Trophoblast cell (in vitro differentiated cells and primary cell): Measurements from ENCODE around the gene MALRD1.

Experiments used
- DNase-seq, 2 donors: peaks; one replicate each; pipeline ENCODE4 v3.0.0-alpha.2; 2016
- H2AFZ ChIP-seq: 2 replicates; pipeline ENCODE4 v1.6.1; 2013; ENCODE audit warnings: low read length, moderate library complexity, mild to moderate bottlenecking; ENCODE audit not compliant: insufficient read depth, poor library complexity
- H2AK5ac ChIP-seq: 2 replicates; pipeline ENCODE4 v1.6.1; 2013; ENCODE audit warnings: mild to moderate bottlenecking, low read length
- H2BK120ac ChIP-seq: 2 replicates; pipeline ENCODE4 v1.6.1; 2013; ENCODE audit warnings: low read length, mild to moderate bottlenecking, moderate library complexity; ENCODE audit not compliant: insufficient read depth, poor library complexity
- H2BK12ac ChIP-seq: 2 replicates; pipeline ENCODE4 v1.6.1; 2013; ENCODE audit warnings: mild to moderate bottlenecking, low read length, moderate library complexity
- H2BK5ac ChIP-seq: 2 replicates; pipeline ENCODE4 v1.6.1; 2013; ENCODE audit warnings: low read length, low read depth, moderate library complexity, mild to moderate bottlenecking; ENCODE audit not compliant: poor library complexity
- H3K14ac ChIP-seq: 2 replicates; pipeline ENCODE4 v1.6.1; 2013; ENCODE audit warnings: mild to moderate bottlenecking, low read length
- H3K18ac ChIP-seq: 2 replicates; pipeline ENCODE4 v1.6.1; 2013; ENCODE audit warnings: mild to moderate bottlenecking, low read length
- H3K23ac ChIP-seq: 2 replicates; pipeline ENCODE4 v1.6.1; 2013; ENCODE audit warnings: low read length
- H3K27ac ChIP-seq: 2 replicates; pipeline ENCODE4 v1.5.1; 2013; ENCODE audit warnings: low read depth, mild to moderate bottlenecking, inconsistent platforms, low read length, moderate library complexity
- H3K27me3 ChIP-seq: 2 replicates; pipeline ENCODE4 v1.6.1; 2013; ENCODE audit warnings: inconsistent platforms, mild to moderate bottlenecking, low read length, moderate library complexity; ENCODE audit not compliant: insufficient read depth
- H3K36me3 ChIP-seq, 2 experiments: 1 replicate in 1 of 2; 2 replicates in 1 of 2; pipeline ENCODE4 v1.6.1; 2013; ENCODE audit warnings: low read length in 2 of 2, mild to moderate bottlenecking in 2 of 2, moderate library complexity in 1 of 2; ENCODE audit not compliant: insufficient read depth in 2 of 2, control insufficient read depth in 1 of 2
- H3K4ac ChIP-seq: 2 replicates; pipeline ENCODE4 v1.6.1; 2013; ENCODE audit warnings: low read depth, mild to moderate bottlenecking, low read length, moderate library complexity
- H3K4me1 ChIP-seq, 2 experiments: 1 replicate in 1 of 2; 2 replicates in 1 of 2; pipeline ENCODE4 v1.6.1; 2013; ENCODE audit warnings: low read length in 2 of 2, mild to moderate bottlenecking in 2 of 2, moderate library complexity in 1 of 2; ENCODE audit not compliant: insufficient read depth in 2 of 2, control insufficient read depth in 1 of 2
- H3K4me2 ChIP-seq: 2 replicates; pipeline ENCODE4 v1.6.1; 2013; ENCODE audit warnings: inconsistent platforms, mild to moderate bottlenecking, low read length, moderate library complexity
- H3K4me3 ChIP-seq: 2 replicates; pipeline ENCODE4 v1.5.1; 2013; ENCODE audit warnings: mild to moderate bottlenecking, low read depth, low read length, inconsistent platforms
- H3K79me1 ChIP-seq: one replicate; pipeline ENCODE4 v1.6.1; 2013; ENCODE audit warnings: low read length
- H3K79me2 ChIP-seq: 2 replicates; pipeline ENCODE4 v1.6.1; 2013; ENCODE audit warnings: low read length, mild to moderate bottlenecking; ENCODE audit not compliant: control insufficient read depth, insufficient read depth, poor library complexity
- H3K9ac ChIP-seq: 2 replicates; pipeline ENCODE4 v1.6.1; 2013; ENCODE audit warnings: mild to moderate bottlenecking, low read length
- H3K9me3 ChIP-seq: 2 replicates; pipeline ENCODE4 v1.6.1; 2013; ENCODE audit warnings: low read depth, mild to moderate bottlenecking, control low read depth, inconsistent platforms, low read length; ENCODE audit not compliant: insufficient read depth
- H4K12ac ChIP-seq: 2 replicates; pipeline ENCODE4 v1.6.1; 2013; ENCODE audit warnings: low read depth, mild to moderate bottlenecking, low read length, moderate library complexity
- H4K8ac ChIP-seq: 2 replicates; pipeline ENCODE4 v1.6.1; 2013; ENCODE audit warnings: low read depth, mild to moderate bottlenecking, low read length, moderate library complexity
- H4K91ac ChIP-seq: one replicate; pipeline ENCODE4 v1.6.1; 2013; ENCODE audit warnings: low read depth, mild to moderate bottlenecking, low read length, moderate library complexity
- WGBS: extraction: QIAGEN DNeasy Blood & Tissue Kit; methylation state at CpG from one replicate; pipeline ENCODE4 v1.1.7; 2013; ENCODE audit warnings: missing lambda C conversion rate; ENCODE audit not compliant: insufficient read length, insufficient coverage; ENCODE audit errors: extremely low coverage; 5-methylcytosine and 5-hydroxymethylcytosine counted together

Gene MALRD1

DNA sequence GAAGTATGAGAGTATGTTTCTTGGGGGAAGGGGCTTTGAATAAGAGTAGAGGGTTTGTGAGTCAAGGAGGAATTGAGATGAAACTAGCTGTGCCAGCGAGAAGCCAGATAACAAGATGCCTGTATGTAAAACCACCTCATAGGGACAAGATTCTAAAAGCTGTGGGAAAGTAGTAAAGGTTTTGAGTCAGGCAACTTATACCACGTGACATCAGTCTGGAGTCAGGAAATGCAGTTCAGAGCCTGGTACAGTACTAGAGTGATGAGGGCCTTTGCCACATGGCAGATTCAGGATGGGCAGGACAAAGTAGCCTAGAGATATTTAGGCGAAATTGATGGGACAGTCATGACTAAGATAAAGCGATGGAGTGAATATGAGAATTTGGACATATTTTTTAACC is 627.5 kb downstream of the MALRD1 start:
- Histone ChIP-seq H2BK12ac (no peak overlapping the region), H3K79me1 (no peaks in the 10 kb centered on the region), H2BK120ac (no peak overlapping the region), H3K79me2 (no peaks in the 10 kb centered on the region), H3K4me3 (no peak overlapping the region), H4K12ac (no peak overlapping the region), H3K4me2 (no peak overlapping the region), H2AK5ac (no peak overlapping the region), H3K27ac (no peak overlapping the region), H2AFZ (no peak overlapping the region), H3K9ac (no peak overlapping the region), H3K18ac (no peak overlapping the region), H3K4ac (no peak overlapping the region), H3K4me1 (no peaks in the 10 kb centered on the region), H2BK5ac (no peak overlapping the region), H4K91ac (no peak overlapping the region), H3K27me3 (no peaks in the 10 kb centered on the region), H3K14ac (no peak overlapping the region), H3K9me3 (no peaks in the 10 kb centered on the region), H4K8ac (no peak overlapping the region), H3K36me3 (no peaks in the 10 kb centered on the region), H3K23ac (no peak overlapping the region)
- no peak for DNase-seq
- WGBS: no CpG with 5 or more reads among the region's 4 CpGs

DNA sequence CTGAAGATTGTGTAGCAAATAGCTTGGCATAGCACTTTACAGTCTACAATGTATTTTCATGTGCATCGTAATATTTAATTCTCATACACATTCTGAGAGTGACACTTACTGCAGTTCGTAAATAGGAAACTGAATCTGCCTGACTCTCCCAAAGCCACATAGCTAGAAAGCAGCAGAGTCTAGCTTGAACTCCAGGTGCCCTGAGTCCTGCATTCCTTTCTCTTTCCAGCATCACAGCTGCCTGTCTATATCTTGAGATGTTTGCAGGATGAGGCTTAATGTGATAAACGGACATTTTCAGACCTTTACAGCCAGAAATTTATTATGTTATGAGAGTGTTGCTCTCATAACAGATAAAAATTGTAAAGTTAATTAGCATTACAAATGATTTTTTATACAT is 634.8 kb downstream of the MALRD1 start:
- Histone ChIP-seq H4K8ac (no peak overlapping the region), H2BK120ac (no peak overlapping the region), H3K4ac (no peak overlapping the region), H3K4me2 (no peak overlapping the region), H3K27me3 (no peaks in the 10 kb centered on the region), H3K4me1 (no peaks in the 10 kb centered on the region), H3K23ac (no peak overlapping the region), H3K4me3 (no peak overlapping the region), H3K14ac (no peak overlapping the region), H3K79me1 (no peaks in the 10 kb centered on the region), H2AK5ac (no peak overlapping the region), H3K79me2 (no peaks in the 10 kb centered on the region), H2BK5ac (no peak overlapping the region), H3K36me3 (no peaks in the 10 kb centered on the region), H3K18ac (no peak overlapping the region), H3K27ac (no peak overlapping the region), H4K91ac (no peak overlapping the region), H4K12ac (no peak overlapping the region), H2BK12ac (no peak overlapping the region), H3K9me3 (no peaks in the 10 kb centered on the region), H3K9ac (no peak overlapping the region), H2AFZ (no peak overlapping the region)
- peak; percentile 59 to 72 for DNase-seq
- WGBS: no CpG with 5 or more reads among the region's 3 CpGs

- no peak overlapping the region for H3K4me2 ChIP-seq
- H3K23ac ChIP-seq: no peak overlapping the region
- H3K27me3 ChIP-seq: no peaks in the 10 kb centered on the region
- no peak overlapping the region for H3K9ac ChIP-seq
- no peak overlapping the region for H3K27ac ChIP-seq
- H2AK5ac ChIP-seq: no peak overlapping the region
- H2AFZ ChIP-seq: no peak overlapping the region
- no peak overlapping the region for H3K14ac ChIP-seq
- H3K79me1 ChIP-seq: no peaks in the 10 kb centered on the region
- H3K79me2 ChIP-seq: no peaks in the 10 kb centered on the region
- H2BK12ac ChIP-seq: no peak overlapping the region
- DNase-seq: peak in 1 of 2 donors; percentile 32
- no peaks in the 10 kb centered on the region for H3K36me3 ChIP-seq
- no peaks in the 10 kb centered on the region for H3K4me1 ChIP-seq
- WGBS: no CpG with 5 or more reads among the region's 5 CpGs
- no peak overlapping the region for H2BK5ac ChIP-seq
- no peak overlapping the region for H4K8ac ChIP-seq
- no peak overlapping the region for H4K91ac ChIP-seq
- no peak overlapping the region for H3K4me3 ChIP-seq
- H4K12ac ChIP-seq: no peak overlapping the region
- H3K9me3 ChIP-seq: no peaks in the 10 kb centered on the region
- no peak overlapping the region for H2BK120ac ChIP-seq
- H3K18ac ChIP-seq: no peak overlapping the region
- no peak overlapping the region for H3K4ac ChIP-seq
Observed at GRCh38 chr10:19683960-19684359, 635.4 kb downstream of the MALRD1 start.

- no peak overlapping the region for H3K27ac ChIP-seq
- H3K9ac ChIP-seq: no peak overlapping the region
- no peaks in the 10 kb centered on the region for H3K9me3 ChIP-seq
- no peak overlapping the region for H2BK120ac ChIP-seq
- H3K4me1 ChIP-seq: no peaks in the 10 kb centered on the region
- no peaks in the 10 kb centered on the region for H3K79me1 ChIP-seq
- no peaks in the 10 kb centered on the region for H3K36me3 ChIP-seq
- no peak overlapping the region for H4K8ac ChIP-seq
- H3K4ac ChIP-seq: no peak overlapping the region
- no peak overlapping the region for H2AK5ac ChIP-seq
- H3K14ac ChIP-seq: no peak overlapping the region
- no peaks in the 10 kb centered on the region for H3K27me3 ChIP-seq
- H3K4me2 ChIP-seq: no peak overlapping the region
- H3K18ac ChIP-seq: no peak overlapping the region
- no peak overlapping the region for H2BK5ac ChIP-seq
- H3K79me2 ChIP-seq: no peaks in the 10 kb centered on the region
- no CpG with 5 or more reads among the region's 3 CpGs for WGBS
- H2BK12ac ChIP-seq: no peak overlapping the region
- no peak overlapping the region for H4K91ac ChIP-seq
- no peak overlapping the region for H4K12ac ChIP-seq
- no peak overlapping the region for H3K4me3 ChIP-seq
- no peak overlapping the region for H2AFZ ChIP-seq
- no peak overlapping the region for H3K23ac ChIP-seq
- peak; percentile 71 to 80 for DNase-seq
Observed at GRCh38 chr10:19688344-19688743, 639.7 kb downstream of the MALRD1 start.
